ENCODE results near the gene BEND3.

Gene BEND3

GRCh38 chr6:107066697-107067659, 48.3 kb downstream of the BEND3 start:
- DNase-seq (ENCODE audit: extremely low spot score): no peak
- CTCF ChIA-PET: interaction anchor here (1.1 kb wide), 1 partner anchor 9 kb away, joined by 3 read pairs; no protein-coding TSS in a partner anchor
- TF ChIP-seq FOXA1 (IDR thresholded peaks at IDR 0.05): no peak
- TF ChIP-seq TARDBP (IDR thresholded peaks at IDR 0.05): no peak
- no peak for TF ChIP-seq FOXK2 (IDR thresholded peaks at IDR 0.05)
- TF ChIP-seq SUZ12 (IDR thresholded peaks at IDR 0.05): no peak
- TF ChIP-seq ZNF384 (IDR thresholded peaks at IDR 0.05): no peak
- no peak for TF ChIP-seq NFRKB (IDR thresholded peaks at IDR 0.05)
- TF ChIP-seq L3MBTL2 (conservative IDR thresholded peaks at IDR 0.05): no peak
- TF ChIP-seq FOXM1 (IDR thresholded peaks at IDR 0.05; ENCODE audit: borderline replicate concordance): no peak
- no peak for TF ChIP-seq ELF4 (IDR thresholded peaks at IDR 0.05)
- TF ChIP-seq BHLHE40 (IDR thresholded peaks at IDR 0.05; ENCODE audit: borderline replicate concordance): no peak
- TF ChIP-seq CTBP1 (IDR thresholded peaks at IDR 0.05; ENCODE audit: borderline replicate concordance): no peak
- TF ChIP-seq SP1 (IDR thresholded peaks at IDR 0.05): no peak
- TF ChIP-seq, protein P1, sequence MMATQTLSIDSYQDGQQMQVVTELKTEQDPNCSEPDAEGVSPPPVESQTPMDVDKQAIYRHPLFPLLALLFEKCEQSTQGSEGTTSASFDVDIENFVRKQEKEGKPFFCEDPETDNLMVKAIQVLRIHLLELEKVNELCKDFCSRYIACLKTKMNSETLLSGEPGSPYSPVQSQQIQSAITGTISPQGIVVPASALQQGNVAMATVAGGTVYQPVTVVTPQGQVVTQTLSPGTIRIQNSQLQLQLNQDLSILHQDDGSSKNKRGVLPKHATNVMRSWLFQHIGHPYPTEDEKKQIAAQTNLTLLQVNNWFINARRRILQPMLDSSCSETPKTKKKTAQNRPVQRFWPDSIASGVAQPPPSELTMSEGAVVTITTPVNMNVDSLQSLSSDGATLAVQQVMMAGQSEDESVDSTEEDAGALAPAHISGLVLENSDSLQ (IDR thresholded peaks at IDR 0.05): no peak
- no peak for TF ChIP-seq LEF1 (IDR thresholded peaks at IDR 0.05; ENCODE audit: borderline replicate concordance)
- TF ChIP-seq HDGF (IDR thresholded peaks at IDR 0.05; ENCODE audit: borderline replicate concordance): no peak
- no peak for TF ChIP-seq ARNT (IDR thresholded peaks at IDR 0.05)
- POLR2A ChIA-PET: interaction anchor here (1.3 kb wide), 1 partner anchor 49 kb away, joined by 4 read pairs; the partner anchor contains the start of gene BEND3

DNA sequence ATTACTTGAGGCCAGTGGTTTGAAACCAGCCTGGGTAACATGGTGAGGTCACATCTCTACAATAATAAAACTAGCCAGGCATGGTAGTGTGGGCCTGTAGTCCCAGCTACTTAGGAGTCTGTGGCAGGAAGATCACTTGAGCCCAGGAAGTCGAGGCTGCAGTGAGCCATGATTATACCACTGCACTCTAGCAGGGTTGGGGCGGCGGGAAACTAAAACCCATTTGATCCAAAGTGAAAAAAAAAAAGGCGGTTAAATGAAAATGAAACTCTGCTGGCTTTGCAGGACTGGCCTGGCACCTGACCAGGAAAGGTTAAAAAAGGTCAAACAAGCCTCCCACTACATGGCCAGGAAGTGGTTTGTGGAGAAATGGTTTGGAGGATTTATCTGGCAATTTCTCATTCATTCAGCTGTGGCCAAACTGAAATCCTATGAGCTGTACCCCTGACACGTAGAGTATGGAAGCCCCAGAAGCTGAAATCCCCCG, 50.7 kb downstream of the BEND3 start:
- POLR2A ChIA-PET: no interaction called here
- TF ChIP-seq CTBP1 (IDR thresholded peaks at IDR 0.05; ENCODE audit: borderline replicate concordance) (no peak), LEF1 (IDR thresholded peaks at IDR 0.05; ENCODE audit: borderline replicate concordance) (no peak), HDGF (IDR thresholded peaks at IDR 0.05; ENCODE audit: borderline replicate concordance) (no peak), L3MBTL2 (conservative IDR thresholded peaks at IDR 0.05) (no peak), ZNF384 (IDR thresholded peaks at IDR 0.05) (no peak), FOXK2 (IDR thresholded peaks at IDR 0.05) (no peak), ELF4 (IDR thresholded peaks at IDR 0.05) (no peak), BHLHE40 (IDR thresholded peaks at IDR 0.05; ENCODE audit: borderline replicate concordance) (no peak), SP1 (IDR thresholded peaks at IDR 0.05) (no peak)
- TF ChIP-seq, protein P1 (IDR thresholded peaks at IDR 0.05): no peak
- no peak for DNase-seq (ENCODE audit: extremely low spot score)
- CTCF ChIA-PET: interaction anchor here (0.7 kb wide), 1 partner anchor 11 kb away, joined by 4 read pairs; no protein-coding TSS in a partner anchor

- POLR2A ChIA-PET: no interaction called here
- CTCF ChIA-PET: no interaction called here
- TF ChIP-seq FOXK2 (IDR thresholded peaks at IDR 0.05) (no peak), HDGF (IDR thresholded peaks at IDR 0.05; ENCODE audit: borderline replicate concordance) (no peak), LEF1 (IDR thresholded peaks at IDR 0.05; ENCODE audit: borderline replicate concordance) (no peak), FOXA1 (IDR thresholded peaks at IDR 0.05) (no peak), SP1 (IDR thresholded peaks at IDR 0.05) (no peak), ELF4 (IDR thresholded peaks at IDR 0.05) (no peak), FOXM1 (IDR thresholded peaks at IDR 0.05; ENCODE audit: borderline replicate concordance) (no peak), L3MBTL2 (conservative IDR thresholded peaks at IDR 0.05) (no peak), NFRKB (IDR thresholded peaks at IDR 0.05) (no peak), TARDBP (IDR thresholded peaks at IDR 0.05) (no peak), SUZ12 (IDR thresholded peaks at IDR 0.05) (no peak), ARNT (IDR thresholded peaks at IDR 0.05) (no peak), BHLHE40 (IDR thresholded peaks at IDR 0.05; ENCODE audit: borderline replicate concordance) (no peak), CTBP1 (IDR thresholded peaks at IDR 0.05; ENCODE audit: borderline replicate concordance) (no peak), ZNF384 (IDR thresholded peaks at IDR 0.05) (no peak)
- TF ChIP-seq, protein P1 (IDR thresholded peaks at IDR 0.05): no peak
Observed at GRCh38 chr6:107062691-107063090, 52.6 kb downstream of the BEND3 start.

GRCh38 chr6:107061125-107062020, 53.9 kb downstream of the BEND3 start:
- ChIA-PET POLR2A (interaction anchor here (1.1 kb wide), 1 partner anchor 55 kb away, joined by 3 read pairs; no protein-coding TSS in a partner anchor), CTCF (no interaction called here)
- TF ChIP-seq ZNF384 (IDR thresholded peaks at IDR 0.05) (no peak), HDGF (IDR thresholded peaks at IDR 0.05; ENCODE audit: borderline replicate concordance) (no peak), LEF1 (IDR thresholded peaks at IDR 0.05; ENCODE audit: borderline replicate concordance) (no peak), SUZ12 (IDR thresholded peaks at IDR 0.05) (no peak), ELF4 (IDR thresholded peaks at IDR 0.05) (no peak), FOXA1 (IDR thresholded peaks at IDR 0.05) (no peak), L3MBTL2 (conservative IDR thresholded peaks at IDR 0.05) (no peak), FOXM1 (IDR thresholded peaks at IDR 0.05; ENCODE audit: borderline replicate concordance) (no peak), FOXK2 (IDR thresholded peaks at IDR 0.05) (no peak), BHLHE40 (IDR thresholded peaks at IDR 0.05; ENCODE audit: borderline replicate concordance) (no peak), NFRKB (IDR thresholded peaks at IDR 0.05) (no peak), CTBP1 (IDR thresholded peaks at IDR 0.05; ENCODE audit: borderline replicate concordance) (no peak), TARDBP (IDR thresholded peaks at IDR 0.05) (no peak), ARNT (IDR thresholded peaks at IDR 0.05) (no peak), SP1 (IDR thresholded peaks at IDR 0.05) (no peak)
- TF ChIP-seq, protein P1 (IDR thresholded peaks at IDR 0.05): no peak
- DNase-seq (ENCODE audit: extremely low spot score): no peak

More at GRCh38 chr6:107062691-107063090, 52.6 kb downstream of the BEND3 start:
- DNase-seq (ENCODE audit: extremely low spot score): no peak
